ENCODE data around the gene ANKRD36. TPM values are rescaled to one million over a fixed set of nuclear protein-coding genes. Genes with fewer than 3 reads are reported as not detected.
"Not testable (repeated sequence)": the region's sequence is repeated elsewhere in the genome, so short reads cannot be mapped to it uniquely, and the experiment has no call there.

The ANKRD36 gene
- total RNA-seq, 1 donor from 2014 or later: 33.4 TPM

DNA sequence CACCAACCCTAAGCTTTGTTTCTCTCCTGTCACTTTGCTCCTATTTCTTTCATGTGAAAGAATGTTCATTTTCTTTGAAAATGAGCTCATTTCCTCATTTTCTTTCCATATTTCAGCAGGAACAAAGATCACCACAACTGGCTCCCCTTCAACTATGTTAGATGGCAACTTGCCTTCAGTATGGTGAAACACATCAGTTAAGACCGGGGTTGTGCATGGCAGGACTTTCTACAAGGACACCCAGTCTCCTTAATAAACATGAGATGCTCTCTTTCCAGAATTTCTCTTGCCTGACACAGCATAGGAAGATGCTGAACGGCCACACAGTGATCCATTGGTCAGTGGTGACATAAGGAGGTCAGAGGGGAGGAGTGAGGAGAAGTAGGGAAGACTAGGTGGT is 172.2 kb downstream of the ANKRD36 start:
- intact Hi-C loops (cut with DNase I); DNase-seq (ENCODE audit: extremely low spot score in 2 of 2); H3K27me3 ChIP-seq: not testable (repeated sequence)

DNA sequence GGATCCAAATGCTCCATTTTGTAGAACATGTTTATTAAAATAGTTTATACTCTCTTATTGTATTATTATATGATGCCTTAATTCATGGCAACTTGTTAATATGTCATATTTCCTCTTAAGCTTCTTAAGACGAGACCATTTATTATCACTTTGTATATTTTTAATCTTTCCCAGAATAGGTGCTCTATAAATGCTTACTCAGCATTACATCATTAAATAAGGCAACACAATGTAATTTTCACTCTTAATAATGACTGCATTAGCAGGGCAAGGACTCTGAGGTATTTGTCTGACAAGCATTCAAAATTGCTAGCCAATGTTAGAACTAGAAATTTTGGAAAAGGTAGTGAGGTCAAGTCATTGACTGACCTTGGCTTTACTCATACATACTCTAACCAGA is 180.7 kb downstream of the ANKRD36 start:
- H3K36me3 ChIP-seq; H3K4me3 ChIP-seq; DNase-seq (ENCODE audit: extremely low spot score in 2 of 2); H3K27me3 ChIP-seq; H3K9me3 ChIP-seq; intact Hi-C loops (cut with DNase I); H3K27ac ChIP-seq; H3K4me1 ChIP-seq: not testable (repeated sequence)

More for the DNA sequence above, 172.2 kb downstream of the ANKRD36 start:
- H3K27ac ChIP-seq, H3K9me3 ChIP-seq, H3K36me3 ChIP-seq, H3K4me3 ChIP-seq, H3K4me1 ChIP-seq: not testable (repeated sequence)

Small RNAs within 50 kb of the gene (small RNA-seq; reads per million reads assigned to genes)
- gene RN7SL313P: not detected

Other genes with a start within 250 kb of the ANKRD36 start
- gene SEMA4C, start 243.1 kb upstream of the ANKRD36 start, total RNA-seq: 60.6 TPM
- gene FAM178B, start 126.6 kb upstream of the ANKRD36 start, total RNA-seq: not detected
- 28.2 TPM for gene FAHD2B, start 18.3 kb upstream of the ANKRD36 start, total RNA-seq